H1 (cell line): ENCODE results near the gene SMIM24. TPM values are rescaled to one million over a fixed set of nuclear protein-coding genes. Genes with fewer than 3 reads are reported as not detected.
A peak's percentile ranks its signal among the peaks of the same experiment; 100 is the strongest.

Experiments used
- CTCF ChIA-PET: fragments of 300-600 bp; sonication (Branson Sonifier 250); formaldehyde crosslinking; loops from one replicate; lab custom pipeline; 2021; ENCODE audit not compliant: partially characterized antibody; lab: Charles Lee
- POLR2A ChIA-PET: fragments of 300-600 bp; sonication (Branson Sonifier 250); formaldehyde crosslinking; loops from one replicate; lab custom pipeline; 2021; ENCODE audit warnings: inconsistent platforms; ENCODE audit not compliant: partially characterized antibody; lab: Charles Lee
- DNase-seq, 2 experiments: peaks; one replicate each; pipeline versions ENCODE4 v3.0.0 to v3.0.0-alpha.2; 2010 to 2022; ENCODE audit warnings: low spot score in 2 of 2, low read depth in 1 of 2, mixed read lengths in 1 of 2
- FAIRE-seq: peaks from 2 replicates; lab custom pipeline; 2011; peaks lifted over from hg19 to GRCh38; lab: Jason Lieb, UNC
- H2AFZ ChIP-seq: 2 replicates; pipeline ENCODE4 v1.8.1; 2012; ENCODE audit warnings: low read length, inconsistent platforms
- H2AK5ac ChIP-seq: 2 replicates; pipeline ENCODE4 v1.6.1; 2013; ENCODE audit warnings: low read depth, low read length
- H2BK120ac ChIP-seq: replicated peaks from 2 replicates; pipeline ENCODE3; 2013; ENCODE audit warnings: low read depth, low read length, inconsistent platforms
- H2BK12ac ChIP-seq: 2 replicates; pipeline ENCODE4 v1.6.1; 2013; ENCODE audit warnings: low read depth, low read length
- H2BK15ac ChIP-seq: 2 replicates; pipeline ENCODE4 v1.6.1; 2013; ENCODE audit warnings: low read length
- H2BK20ac ChIP-seq: 2 replicates; pipeline ENCODE4 v1.6.1; 2013; ENCODE audit warnings: low read length
- H2BK5ac ChIP-seq: 2 replicates; pipeline ENCODE4 v1.6.1; 2013; ENCODE audit warnings: low read depth, low read length
- H3K14ac ChIP-seq: 2 replicates; pipeline ENCODE4 v1.6.1; 2013; ENCODE audit warnings: inconsistent platforms; ENCODE audit not compliant: insufficient read length
- H3K18ac ChIP-seq: 2 replicates; pipeline ENCODE4 v1.6.1; 2013; ENCODE audit warnings: low read length; ENCODE audit errors: extremely low read depth
- H3K23ac ChIP-seq: 2 replicates; pipeline ENCODE4 v1.6.1; 2013; ENCODE audit warnings: inconsistent platforms; ENCODE audit not compliant: insufficient read length
- H3K23me2 ChIP-seq: 2 replicates; pipeline ENCODE4 v1.6.1; 2013; ENCODE audit warnings: low read depth, low read length
- H3K27ac ChIP-seq: 2 replicates; pipeline ENCODE4 v1.6.1; 2011; ENCODE audit warnings: low read depth, low read length, inconsistent platforms
- H3K27me3 ChIP-seq, 4 experiments: replicated peaks in 1 of 4; 1 replicate in 1 of 4; 2 replicates in 3 of 4; pipeline versions ENCODE4 v1.6.1 to v1.8.1; 2011 to 2013; ENCODE audit warnings: low read length in 3 of 4, mild to moderate bottlenecking in 3 of 4, inconsistent platforms in 2 of 4, mixed read lengths in 2 of 4, moderate library complexity in 1 of 4; ENCODE audit not compliant: control insufficient read depth in 3 of 4, insufficient read depth in 3 of 4; ENCODE audit errors: extremely low read depth in 1 of 4
- H3K36me3 ChIP-seq, 4 experiments: 2 replicates each; pipeline versions ENCODE4 v1.6.1 to v1.8.1; 2011 to 2013; ENCODE audit warnings: mild to moderate bottlenecking in 4 of 4, low read length in 3 of 4, moderate library complexity in 2 of 4, control low read depth in 1 of 4, inconsistent platforms in 1 of 4; ENCODE audit not compliant: insufficient read depth in 4 of 4, control insufficient read depth in 2 of 4
- H3K4ac ChIP-seq: replicated peaks from 2 replicates; pipeline ENCODE3; 2013; ENCODE audit warnings: low read length, low read depth, mixed read lengths, inconsistent platforms; ENCODE audit not compliant: insufficient read length
- H3K4me1 ChIP-seq, 4 experiments: replicated peaks in 1 of 4; 1 replicate in 1 of 4; 2 replicates in 3 of 4; pipeline versions ENCODE4 v1.6.1 to v1.8.1; 2011 to 2013; ENCODE audit warnings: low read length in 3 of 4, inconsistent platforms in 2 of 4, mixed read lengths in 1 of 4; ENCODE audit not compliant: insufficient read depth in 4 of 4, control insufficient read depth in 3 of 4
- H3K4me2 ChIP-seq, 2 experiments: 2 replicates each; pipeline versions ENCODE4 v1.6.1 to v1.8.1; 2011 to 2013; ENCODE audit warnings: low read depth in 2 of 2, low read length in 2 of 2, control low read depth in 1 of 2, inconsistent platforms in 1 of 2, mild to moderate bottlenecking in 1 of 2; ENCODE audit not compliant: insufficient read depth in 1 of 2
- H3K4me3 ChIP-seq, 4 experiments: fragments of 200-600, 300-600 bp in 1 of 4; sonication (generic), shearing (Covaris generic), sonication (Bioruptor Twin) in 1 of 4; 2 replicates each; pipeline versions ENCODE4 v1.5.1 to v1.8.1; 2011 to 2016; ENCODE audit warnings: low read length in 4 of 4, low read depth in 3 of 4, control low read depth in 2 of 4, inconsistent platforms in 2 of 4, mild to moderate bottlenecking in 2 of 4, mixed read lengths in 1 of 4, moderate library complexity in 1 of 4; ENCODE audit not compliant: insufficient read depth in 2 of 4; ENCODE audit errors: extremely low read depth in 1 of 4
- H3K56ac ChIP-seq: replicated peaks from 2 replicates; pipeline ENCODE3; 2013; ENCODE audit warnings: low read depth, mild to moderate bottlenecking, mixed read lengths, low read length, inconsistent platforms; ENCODE audit not compliant: insufficient read length
- H3K79me1 ChIP-seq: 2 replicates; pipeline ENCODE4 v1.6.1; 2013; ENCODE audit warnings: low read depth, low read length, control low read depth
- H3K79me2 ChIP-seq, 2 experiments: 2 replicates each; pipeline versions ENCODE4 v1.6.1 to v1.8.1; 2012 to 2013; ENCODE audit warnings: low read length in 2 of 2, mild to moderate bottlenecking in 2 of 2, inconsistent platforms in 1 of 2; ENCODE audit not compliant: insufficient read depth in 2 of 2, control insufficient read depth in 1 of 2
- H3K9ac ChIP-seq, 4 experiments: replicated peaks in 1 of 4; 1 replicate in 1 of 4; 2 replicates in 3 of 4; pipeline versions ENCODE4 v1.6.1 to v1.8.1; 2011 to 2013; ENCODE audit warnings: low read depth in 3 of 4, low read length in 3 of 4, control low read depth in 2 of 4, mild to moderate bottlenecking in 2 of 4, moderate library complexity in 2 of 4, inconsistent platforms in 1 of 4; ENCODE audit errors: extremely low read depth in 1 of 4
- H3K9me3 ChIP-seq, 2 experiments: 2 replicates each; pipeline versions ENCODE4 v1.6.1 to v1.8.1; 2012 to 2013; ENCODE audit warnings: mild to moderate bottlenecking in 2 of 2, moderate library complexity in 2 of 2, control low read depth in 1 of 2, inconsistent platforms in 1 of 2, low read depth in 1 of 2, low read length in 1 of 2, mixed read lengths in 1 of 2; ENCODE audit not compliant: insufficient read depth in 2 of 2
- H4K20me1 ChIP-seq, 2 experiments: replicated peaks in 1 of 2; 2 replicates each; pipeline versions ENCODE3 to v1.8.1; 2011 to 2013; ENCODE audit warnings: inconsistent platforms in 2 of 2, low read length in 2 of 2, mild to moderate bottlenecking in 1 of 2; ENCODE audit not compliant: insufficient read depth in 2 of 2, control insufficient read depth in 1 of 2
- H4K5ac ChIP-seq: 2 replicates; pipeline ENCODE4 v1.6.1; 2013; ENCODE audit warnings: low read length, low read depth, mixed read lengths, inconsistent platforms; ENCODE audit not compliant: insufficient read length
- H4K8ac ChIP-seq: 2 replicates; pipeline ENCODE4 v1.8.0; 2013; ENCODE audit warnings: mild to moderate bottlenecking, moderate library complexity, low read length, inconsistent platforms; ENCODE audit not compliant: insufficient read depth; ENCODE audit errors: extremely low read depth
- H4K91ac ChIP-seq: replicated peaks from 2 replicates; pipeline ENCODE3; 2013; ENCODE audit warnings: low read length, mixed read lengths, inconsistent platforms; ENCODE audit not compliant: insufficient read length
- CREB1 ChIP-seq: IDR thresholded peaks from 2 replicates; pipeline ENCODE4 v1.6.1; 2012; ENCODE audit warnings: inconsistent platforms
- FOSL1 ChIP-seq: IDR thresholded peaks from 2 replicates; pipeline ENCODE4 v1.6.1; 2011; ENCODE audit warnings: mild to moderate bottlenecking, low read depth, low read length, moderate library complexity; ENCODE audit not compliant: insufficient read depth
- SAP30 ChIP-seq: fragments of 300-600 bp; sonication (generic); IDR thresholded peaks from 2 replicates; pipeline ENCODE4 v1.7.1; 2012; ENCODE audit warnings: low read length, moderate library complexity, mild to moderate bottlenecking, inconsistent platforms; ENCODE audit not compliant: insufficient read depth, insufficient replicate concordance
- SP4 ChIP-seq: IDR thresholded peaks from 2 replicates; pipeline ENCODE4 v1.6.1; 2012; ENCODE audit warnings: low read length, inconsistent platforms
- SRF ChIP-seq: IDR thresholded peaks from 2 replicates; pipeline ENCODE4 v1.6.1; 2011; ENCODE audit warnings: mild to moderate bottlenecking, low read depth, low read length, moderate library complexity
- TBP ChIP-seq: IDR thresholded peaks from 2 replicates; pipeline ENCODE4 v1.6.1; 2011; ENCODE audit warnings: low read depth, low read length, improper control_type of control experiment
- WGBS, 2 experiments: shearing (Covaris generic) in 1 of 2; methylation state at CpG; one replicate each; pipeline versions ENCODE4 v1.1.6 to v1.1.7; 2013 to 2015; ENCODE audit warnings: low lambda C conversion rate in 2 of 2, mixed read lengths in 2 of 2, inconsistent platforms in 1 of 2, low coverage in 1 of 2, missing lambda C conversion rate in 1 of 2; ENCODE audit not compliant: insufficient replicate concordance in 2 of 2, insufficient coverage in 1 of 2, insufficient read length in 1 of 2; ENCODE audit errors: extremely low coverage in 1 of 2, missing lambda C conversion rate in 1 of 2; 5-methylcytosine and 5-hydroxymethylcytosine counted together
- polyA plus RNA-seq, 7 experiments: library from polyadenylated mRNA; depleted of rRNA in 3 of 7; stranded (reverse) in 5 of 7; unstranded in 2 of 7; fragments of >200 nt in 5 of 7; fragments of 200-250 nt in 2 of 7; gene quantifications; 1 replicate in 5 of 7; 2 replicates in 1 of 7; 4 replicates in 1 of 7; pipeline versions ENCODE4 v1.2.1 to v1.2.3, GENCODE V29; 2011 to 2013; ENCODE audit warnings: missing spikeins in 2 of 7, mixed read lengths in 2 of 7
- total RNA-seq: library from RNA; stranded (reverse); fragmentation: NEBNext Ultra II Directional; extraction: Animal tissue kit (Norgen Biotek cat#: 25700); gene quantifications from 2 replicates; pipeline ENCODE4 v1.2.1, GENCODE V29; 2021

SMIM24 gene
- total and polyA plus RNA-seq, 2 of the 8 experiments (the other 6 are each of a cell fraction or from before 2014, with no cell fraction given): 3.8 to 4.5 TPM

DNA sequence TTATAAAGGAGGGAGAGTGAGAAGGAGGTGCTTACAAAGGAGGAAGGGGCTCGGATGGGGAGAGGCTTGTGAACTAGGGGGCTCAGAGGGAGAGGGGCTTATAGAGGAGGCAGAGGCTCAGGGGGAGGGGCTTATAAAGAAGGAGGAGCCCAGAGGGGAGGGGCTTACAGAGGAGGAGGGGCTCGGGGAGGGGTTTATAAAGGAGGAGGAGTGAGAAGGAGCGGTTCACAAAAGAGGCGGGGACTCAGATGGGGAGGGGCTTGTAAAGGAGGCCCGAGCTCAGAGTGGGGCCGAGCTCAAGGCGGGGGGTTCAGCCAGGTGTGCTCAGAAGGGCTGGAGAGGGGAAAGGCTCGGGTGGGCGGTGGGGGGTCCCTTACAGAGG lies 500 bp downstream of the SMIM24 start:
- H3K4me3 ChIP-seq: peak overlapping the region in 2 of 4 experiments; percentile 9 to 41; a peak in 2 of 8 replicates
- no peak overlapping the region for H3K4ac ChIP-seq
- CTCF ChIA-PET: interaction anchor here (0.6 to 8.4 kb wide), 11 partner anchors 8 to 442 kb away, joined by 3 to 97 read pairs (median 3); no protein-coding TSS in a partner anchor
- no peak overlapping the region for H2BK20ac ChIP-seq
- no peak overlapping the region for H4K8ac ChIP-seq
- WGBS, 2 experiments: 100% methylated on average over 1 of the region's 9 CpGs; no CpG with 5 or more reads in 1 of the 2 experiments
- FAIRE-seq (no peak), DNase-seq (peak in 1 of 2 experiments; percentile 64)
- peaks cover 0 to 10% of the 10 kb centered on the region in 2 experiments for H4K20me1 ChIP-seq
- no peak overlapping the region for H4K5ac ChIP-seq
- H3K4me1 ChIP-seq: peaks cover 0 to 7% (median 5%) of the 10 kb centered on the region in 4 experiments; a peak in 6 of 7 replicates
- no peaks in the 10 kb centered on the region for H3K79me2 ChIP-seq
- no peak overlapping the region for H2AK5ac ChIP-seq
- H3K14ac ChIP-seq: no peak overlapping the region
- POLR2A ChIA-PET: interaction anchor here (0.7 to 3.0 kb wide), 9 partner anchors 10 to 195 kb away, joined by 3 to 18 read pairs (median 4); partner anchors contain the start of gene DOHH
- H3K4me2 ChIP-seq: peak overlapping the region; percentile 24 to 46; a peak in 3 of 4 replicates
- H3K56ac ChIP-seq: no peak overlapping the region
- H3K23me2 ChIP-seq: peaks cover 23% of the 10 kb centered on the region; the same call in 1 of the 2 replicates
- no peak overlapping the region for H3K18ac ChIP-seq
- no peaks in the 10 kb centered on the region for H3K9me3 ChIP-seq
- H3K23ac ChIP-seq: no peak overlapping the region
- H4K91ac ChIP-seq: no peak overlapping the region
- no peak overlapping the region for H3K9ac ChIP-seq
- H2BK120ac ChIP-seq: no peak overlapping the region
- H2BK15ac ChIP-seq: no peak overlapping the region
- no peaks in the 10 kb centered on the region for H3K36me3 ChIP-seq
- no peak overlapping the region for H2BK12ac ChIP-seq
- peaks cover 0 to 5% (median 2%) of the 10 kb centered on the region in 4 experiments; a peak in 1 of 7 replicates for H3K27me3 ChIP-seq
- H3K79me1 ChIP-seq: no peaks in the 10 kb centered on the region
- H3K27ac ChIP-seq: no peak overlapping the region
- no peak overlapping the region for H2AFZ ChIP-seq
- no peak overlapping the region for H2BK5ac ChIP-seq
- no peak for TF ChIP-seq SAP30
- no peak; the same call in 1 of the 2 replicates for TF ChIP-seq SP4
- TF ChIP-seq TBP: no peak
- no peak for TF ChIP-seq FOSL1
- TF ChIP-seq CREB1: no peak
- no peak for TF ChIP-seq SRF
